ENCODE measurements around the gene EML6. TPM values are rescaled to one million over a fixed set of nuclear protein-coding genes. Genes with fewer than 3 reads are reported as not detected.

The EML6 gene
- total RNA-seq, 1 experiment from 2014 or later, result 0.77 TPM

DNA sequence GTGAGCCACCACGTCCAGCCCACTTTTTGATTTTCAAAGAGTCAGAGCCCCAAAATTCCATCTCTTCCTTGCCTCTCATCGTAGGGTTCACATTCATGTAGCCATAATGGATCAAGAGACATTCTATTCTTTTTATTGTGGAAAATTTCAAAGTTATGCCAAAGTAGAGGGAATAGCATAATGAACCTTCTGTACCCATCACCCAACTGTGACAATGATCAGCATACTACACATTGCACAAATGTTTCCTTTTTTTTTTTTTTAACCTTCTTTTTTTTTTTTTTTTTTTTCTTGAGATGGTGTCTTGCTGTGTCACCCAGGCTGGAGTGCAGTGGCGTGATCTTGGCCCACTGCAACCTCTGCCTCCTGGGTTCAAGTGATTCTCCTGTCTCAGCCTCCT lies 162.4 kb downstream of the EML6 start:
- ChIA-PET CTCF (no interaction called here), POLR2A (interaction anchor here (0.7 kb wide), 1 partner anchor 53 kb away, joined by 3 read pairs; no protein-coding TSS in a partner anchor)
- H3K4me1 Mint-ChIP-seq (ENCODE audit: insufficient read depth, unreplicated experiment), result no peaks in the 10 kb centered on the region

GRCh38 chr2:54887850-54888545 lies 164.5 kb downstream of the EML6 start:
- Mint-ChIP-seq H3K4me3 (ENCODE audit: unreplicated experiment) (no peak overlapping the region), H3K36me3 (ENCODE audit: insufficient read depth, unreplicated experiment) (no peaks in the 10 kb centered on the region), H3K9me3 (ENCODE audit: unreplicated experiment) (no peaks in the 10 kb centered on the region), H3K27me3 (ENCODE audit: insufficient read depth, unreplicated experiment) (no peaks in the 10 kb centered on the region), H3K4me1 (ENCODE audit: insufficient read depth, unreplicated experiment) (no peaks in the 10 kb centered on the region), H3K27ac (ENCODE audit: low read depth, unreplicated experiment) (no peak overlapping the region)
- no peak for DNase-seq (ENCODE audit: unreplicated experiment)
- POLR2A ChIA-PET, result interaction anchor here (0.6 to 0.7 kb wide), 2 partner anchors 122 to 785 kb away, joined by 3 read pairs; no protein-coding TSS in a partner anchor
- intact Hi-C loops (cut with micrococcal nuclease), result no loop called here
- TF ChIP-seq, protein P1, sequence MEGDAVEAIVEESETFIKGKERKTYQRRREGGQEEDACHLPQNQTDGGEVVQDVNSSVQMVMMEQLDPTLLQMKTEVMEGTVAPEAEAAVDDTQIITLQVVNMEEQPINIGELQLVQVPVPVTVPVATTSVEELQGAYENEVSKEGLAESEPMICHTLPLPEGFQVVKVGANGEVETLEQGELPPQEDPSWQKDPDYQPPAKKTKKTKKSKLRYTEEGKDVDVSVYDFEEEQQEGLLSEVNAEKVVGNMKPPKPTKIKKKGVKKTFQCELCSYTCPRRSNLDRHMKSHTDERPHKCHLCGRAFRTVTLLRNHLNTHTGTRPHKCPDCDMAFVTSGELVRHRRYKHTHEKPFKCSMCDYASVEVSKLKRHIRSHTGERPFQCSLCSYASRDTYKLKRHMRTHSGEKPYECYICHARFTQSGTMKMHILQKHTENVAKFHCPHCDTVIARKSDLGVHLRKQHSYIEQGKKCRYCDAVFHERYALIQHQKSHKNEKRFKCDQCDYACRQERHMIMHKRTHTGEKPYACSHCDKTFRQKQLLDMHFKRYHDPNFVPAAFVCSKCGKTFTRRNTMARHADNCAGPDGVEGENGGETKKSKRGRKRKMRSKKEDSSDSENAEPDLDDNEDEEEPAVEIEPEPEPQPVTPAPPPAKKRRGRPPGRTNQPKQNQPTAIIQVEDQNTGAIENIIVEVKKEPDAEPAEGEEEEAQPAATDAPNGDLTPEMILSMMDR (IDR thresholded peaks at IDR 0.05; ENCODE audit: unreplicated experiment), result no peak
- no TSS peak for BruUV-seq (replicated peaks)
- CTCF ChIA-PET, result interaction anchor here (0.8 kb wide), 1 partner anchor 10 kb away, joined by 3 read pairs; no protein-coding TSS in a partner anchor

More for the DNA sequence above, 162.4 kb downstream of the EML6 start:
- DNase-seq (ENCODE audit: unreplicated experiment), result no peak
- H3K9me3 Mint-ChIP-seq (ENCODE audit: unreplicated experiment), result no peaks in the 10 kb centered on the region
- H3K27me3 Mint-ChIP-seq (ENCODE audit: insufficient read depth, unreplicated experiment), result no peaks in the 10 kb centered on the region
- H3K27ac Mint-ChIP-seq (ENCODE audit: low read depth, unreplicated experiment), result no peak overlapping the region
- H3K36me3 Mint-ChIP-seq (ENCODE audit: insufficient read depth, unreplicated experiment), result no peaks in the 10 kb centered on the region
- H3K4me3 Mint-ChIP-seq (ENCODE audit: unreplicated experiment), result no peak overlapping the region
- intact Hi-C loops (cut with micrococcal nuclease), result no loop called here
- TF ChIP-seq, protein P1 (IDR thresholded peaks at IDR 0.05; ENCODE audit: unreplicated experiment), result no peak
- BruUV-seq (replicated peaks), result no TSS peak

- Mint-ChIP-seq H3K9me3 (ENCODE audit: unreplicated experiment) (no peaks in the 10 kb centered on the region), H3K4me3 (ENCODE audit: unreplicated experiment) (no peak overlapping the region), H3K27ac (ENCODE audit: low read depth, unreplicated experiment) (no peak overlapping the region), H3K4me1 (ENCODE audit: insufficient read depth, unreplicated experiment) (no peaks in the 10 kb centered on the region), H3K27me3 (ENCODE audit: insufficient read depth, unreplicated experiment) (no peaks in the 10 kb centered on the region), H3K36me3 (ENCODE audit: insufficient read depth, unreplicated experiment) (no peaks in the 10 kb centered on the region)
- CTCF ChIA-PET, result interaction anchor here (3.8 kb wide), 1 partner anchor 11 kb away, joined by 21 read pairs; no protein-coding TSS in a partner anchor
- intact Hi-C loops (cut with micrococcal nuclease), result no loop called here
- BruUV-seq (replicated peaks), result no TSS peak
- POLR2A ChIA-PET, result interaction anchor here (0.6 to 1.0 kb wide), 3 partner anchors 77 to 786 kb away, joined by 3 read pairs; no protein-coding TSS in a partner anchor
- TF ChIP-seq, protein P1 (IDR thresholded peaks at IDR 0.05; ENCODE audit: unreplicated experiment), result no peak
- no peak for DNase-seq (ENCODE audit: unreplicated experiment)
Observed at GRCh38 chr2:54889053-54889452, 165.6 kb downstream of the EML6 start.

- H3K27me3 Mint-ChIP-seq (ENCODE audit: insufficient read depth, unreplicated experiment), result no peaks in the 10 kb centered on the region
- ChIA-PET CTCF (interaction anchor here (0.7 to 3.8 kb wide), 2 partner anchors 8 to 213 kb away, joined by 3 to 21 read pairs; no protein-coding TSS in a partner anchor), POLR2A (interaction anchor here (0.6 kb wide), 1 partner anchor 295 kb away, joined by 3 read pairs; no protein-coding TSS in a partner anchor)
- H3K9me3 Mint-ChIP-seq (ENCODE audit: unreplicated experiment), result no peaks in the 10 kb centered on the region
- H3K27ac Mint-ChIP-seq (ENCODE audit: low read depth, unreplicated experiment), result no peak overlapping the region
- DNase-seq (ENCODE audit: unreplicated experiment), result no peak
- intact Hi-C loops (cut with micrococcal nuclease), result no loop called here
- TF ChIP-seq, protein P1 (IDR thresholded peaks at IDR 0.05; ENCODE audit: unreplicated experiment), result no peak
- BruUV-seq (replicated peaks), result no TSS peak
- no peaks in the 10 kb centered on the region for H3K4me1 Mint-ChIP-seq (ENCODE audit: insufficient read depth, unreplicated experiment)
- H3K4me3 Mint-ChIP-seq (ENCODE audit: unreplicated experiment), result no peak overlapping the region
- H3K36me3 Mint-ChIP-seq (ENCODE audit: insufficient read depth, unreplicated experiment), result no peaks in the 10 kb centered on the region
Observed at GRCh38 chr2:54891909-54892308, 168.4 kb downstream of the EML6 start.

Measured in MCF 10A (cell line).